SJSA1 (cell line): ENCODE results near the gene BACH2. TPM values are rescaled to one million over a fixed set of nuclear protein-coding genes. Genes with fewer than 3 reads are reported as not detected.
"Not testable (repeated sequence)": the region's sequence is repeated elsewhere in the genome, so short reads cannot be mapped to it uniquely, and the experiment has no call there.

ENCODE experiments used
- DNase-seq, 2 experiments: peaks; one replicate each; pipeline ENCODE4 v3.0.0-alpha.2; 2015 to 2020; ENCODE audit warnings: low spot score in 2 of 2, low read depth in 1 of 2
- H3K27ac ChIP-seq: fragments of 250-450 bp; sonication (Bioruptor Pico); 2 replicates; pipeline ENCODE4 v1.5.1; 2020; ENCODE audit warnings: mild to moderate bottlenecking, moderate library complexity
- H3K27me3 ChIP-seq: fragments of 250-450 bp; sonication (Bioruptor Pico); replicated peaks from 2 replicates; pipeline ENCODE4 v1.5.1; 2020; ENCODE audit warnings: mild to moderate bottlenecking, moderate library complexity
- H3K36me3 ChIP-seq: fragments of 250-450 bp; sonication (Bioruptor Pico); 2 replicates; pipeline ENCODE4 v1.5.1; 2020; ENCODE audit warnings: mild to moderate bottlenecking
- H3K4me1 ChIP-seq: fragments of 250-450 bp; sonication (Bioruptor Pico); replicated peaks from 2 replicates; pipeline ENCODE4 v1.6.1; 2021; ENCODE audit warnings: mild to moderate bottlenecking
- H3K4me3 ChIP-seq: fragments of 250-450 bp; sonication (Bioruptor Pico); 2 replicates; pipeline ENCODE4 v1.5.1; 2020; ENCODE audit warnings: mild to moderate bottlenecking
- H3K9me3 ChIP-seq: fragments of 250-450 bp; sonication (Bioruptor Pico); replicated peaks from 2 replicates; pipeline ENCODE4 v1.5.1; 2020; ENCODE audit warnings: mild to moderate bottlenecking
- total RNA-seq: library from RNA; depleted of rRNA; stranded (reverse); fragments of >200 nt; shearing (Covaris generic); gene quantifications from 2 replicates; pipeline ENCODE4 v1.2.3, GENCODE V29; 2014

BACH2 gene
- total RNA-seq, 1 experiment from 2014 or later = 1.3 TPM

DNA sequence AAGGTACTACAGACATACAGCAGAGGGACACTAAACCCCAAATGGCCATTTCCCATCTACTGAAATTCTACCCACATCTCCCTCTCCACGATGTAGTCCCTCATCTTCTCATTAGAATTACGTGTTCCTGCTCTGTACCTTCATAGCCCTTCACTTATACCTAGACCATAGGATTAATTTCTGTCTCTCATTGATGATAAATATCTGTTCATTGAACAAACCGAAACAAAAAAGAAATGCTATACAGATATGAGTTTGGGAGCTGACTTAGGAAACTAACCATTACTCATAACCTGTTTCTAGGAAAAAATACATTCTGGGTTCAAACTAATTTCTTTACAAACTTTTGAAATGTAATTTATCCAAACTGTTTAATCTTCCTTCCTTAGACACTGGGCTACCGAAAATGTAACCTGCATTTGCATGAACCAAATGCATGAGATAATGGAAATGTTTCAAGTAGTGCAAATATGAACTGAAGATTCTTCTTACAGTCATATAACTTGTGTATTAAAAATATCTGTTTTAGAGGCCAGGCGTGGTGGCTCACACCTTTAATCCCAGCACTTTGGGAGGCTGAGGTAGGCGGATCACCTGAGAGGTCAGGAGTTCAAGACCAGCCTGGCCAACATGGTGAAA, 317.0 kb downstream of the BACH2 start:
- Histone ChIP-seq H3K4me1 (peaks cover 37% of the 10 kb centered on the region), H3K4me3 (no peak overlapping the region), H3K27ac (no peak overlapping the region)

DNA sequence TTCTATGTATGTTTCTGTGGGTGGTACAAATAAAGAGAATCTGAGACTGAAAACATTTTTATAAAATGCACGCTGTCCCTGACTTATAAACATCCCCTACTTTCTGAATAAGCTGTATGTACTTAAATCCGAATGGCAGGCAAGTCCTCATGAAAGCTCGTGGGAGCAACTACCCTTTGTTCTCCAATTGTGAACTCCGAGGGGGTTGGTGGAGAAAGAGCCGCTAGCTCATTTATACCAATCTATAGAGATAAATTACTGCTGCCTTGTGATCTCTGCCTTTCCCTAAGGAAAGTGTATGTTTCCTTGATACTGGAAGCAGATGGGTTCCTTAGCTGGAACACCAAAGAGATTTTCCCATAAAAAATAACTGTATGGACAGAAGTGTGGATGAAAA, 317.9 kb downstream of the BACH2 start:
- Histone ChIP-seq H3K36me3 (no peaks in the 10 kb centered on the region), H3K27ac (no peak overlapping the region), H3K27me3 (no peaks in the 10 kb centered on the region), H3K9me3 (no peaks in the 10 kb centered on the region), H3K4me3 (no peak overlapping the region), H3K4me1 (peaks cover 29% of the 10 kb centered on the region)
- no peak for DNase-seq

More for the DNA sequence above, 317.0 kb downstream of the BACH2 start:
- no peaks in the 10 kb centered on the region for H3K36me3 ChIP-seq
- H3K9me3 ChIP-seq = no peaks in the 10 kb centered on the region
- DNase-seq = no peak
- H3K27me3 ChIP-seq = no peaks in the 10 kb centered on the region

GRCh38 chr6:89977808-89978748, 318.6 kb downstream of the BACH2 start:
- DNase-seq = no peak
- Histone ChIP-seq H3K9me3 (no peaks in the 10 kb centered on the region), H3K27me3 (no peaks in the 10 kb centered on the region), H3K36me3 (no peaks in the 10 kb centered on the region), H3K4me1 (peaks cover 29% of the 10 kb centered on the region), H3K4me3 (no peak overlapping the region), H3K27ac (no peak overlapping the region)

- Histone ChIP-seq H3K4me1 (peaks cover 29% of the 10 kb centered on the region), H3K27me3 (no peaks in the 10 kb centered on the region), H3K36me3 (no peaks in the 10 kb centered on the region), H3K9me3 (no peaks in the 10 kb centered on the region), H3K27ac (no peak overlapping the region), H3K4me3 (no peak overlapping the region)
- DNase-seq = no peak
Observed at GRCh38 chr6:89976694-89977020, 320.0 kb downstream of the BACH2 start.

DNA sequence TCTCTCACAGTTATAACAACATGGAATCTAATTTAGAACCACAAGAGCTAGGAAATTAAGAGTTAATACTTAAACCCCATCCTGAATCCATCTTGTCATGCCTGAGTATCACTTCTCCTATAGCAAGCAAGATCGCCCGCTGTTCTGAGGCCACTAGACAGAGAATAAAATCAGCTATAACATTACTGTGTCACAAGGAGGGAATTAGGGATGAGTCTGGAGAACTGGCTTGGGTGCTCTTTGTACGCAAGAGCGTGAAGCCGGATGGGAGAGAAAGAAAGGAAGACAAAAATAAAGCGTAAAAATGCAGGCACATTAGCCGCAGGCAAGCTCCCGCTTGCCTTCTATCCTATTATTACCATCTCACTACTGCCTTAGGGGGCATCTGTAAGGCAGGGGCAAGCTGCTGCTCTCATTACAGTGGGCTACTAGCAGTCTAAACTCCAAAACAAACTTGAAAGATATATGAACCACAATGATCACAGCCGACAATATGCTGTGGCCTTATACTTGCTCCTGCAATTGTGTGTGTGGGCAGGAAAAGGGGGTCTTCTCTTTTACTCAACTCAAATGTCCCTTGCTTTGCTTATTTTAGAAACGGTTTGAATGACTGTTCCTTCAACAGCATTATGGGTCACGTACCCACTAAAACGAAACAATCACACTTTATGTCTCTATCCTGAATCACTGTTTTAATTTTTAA, 320.5 kb downstream of the BACH2 start:
- no peaks in the 10 kb centered on the region for H3K9me3 ChIP-seq
- 0 out of 2 replicates have a peak overlapping the region, but pooled peaks have one; percentile 2 for H3K4me3 ChIP-seq
- no peak overlapping the region for H3K27ac ChIP-seq
- peak in 1 of 2 experiments; percentile 40 for DNase-seq
- no peaks in the 10 kb centered on the region for H3K36me3 ChIP-seq
- H3K27me3 ChIP-seq = no peaks in the 10 kb centered on the region
- H3K4me1 ChIP-seq = peaks cover 29% of the 10 kb centered on the region

DNA sequence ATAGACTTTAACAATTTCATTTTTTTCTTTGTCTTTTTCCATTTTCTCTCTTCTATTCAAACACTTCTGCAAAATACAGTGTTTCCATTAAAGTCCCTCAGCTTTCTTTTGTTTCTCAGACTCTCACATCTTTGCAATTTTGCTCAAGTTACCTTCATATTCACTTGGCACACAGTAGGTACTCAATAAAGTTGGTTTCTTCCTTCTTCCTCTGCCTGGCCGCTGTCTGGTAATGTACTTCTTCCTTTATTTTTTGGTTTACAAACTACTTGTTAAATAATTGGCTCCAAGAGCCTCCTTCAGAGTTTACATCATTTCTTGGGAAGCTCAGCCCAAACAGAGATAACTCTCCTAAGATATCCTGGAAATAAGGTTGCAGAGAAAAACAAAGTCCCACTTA, 321.3 kb downstream of the BACH2 start:
- Histone ChIP-seq H3K4me3 (no peak overlapping the region), H3K4me1 (peaks cover 35% of the 10 kb centered on the region), H3K36me3 (no peaks in the 10 kb centered on the region), H3K9me3 (no peaks in the 10 kb centered on the region), H3K27me3 (no peaks in the 10 kb centered on the region), H3K27ac (no peak overlapping the region)
- no peak for DNase-seq

GRCh38 chr6:89974834-89975233, 321.8 kb downstream of the BACH2 start:
- DNase-seq = no peak
- Histone ChIP-seq H3K36me3 (no peaks in the 10 kb centered on the region), H3K4me1 (peaks cover 35% of the 10 kb centered on the region), H3K27me3 (no peaks in the 10 kb centered on the region), H3K27ac (no peak overlapping the region), H3K4me3 (no peak overlapping the region), H3K9me3 (no peaks in the 10 kb centered on the region)

- DNase-seq = no peak
- no peaks in the 10 kb centered on the region for H3K9me3 ChIP-seq
Observed at GRCh38 chr6:89972025-89972381, 324.6 kb downstream of the BACH2 start.

DNA sequence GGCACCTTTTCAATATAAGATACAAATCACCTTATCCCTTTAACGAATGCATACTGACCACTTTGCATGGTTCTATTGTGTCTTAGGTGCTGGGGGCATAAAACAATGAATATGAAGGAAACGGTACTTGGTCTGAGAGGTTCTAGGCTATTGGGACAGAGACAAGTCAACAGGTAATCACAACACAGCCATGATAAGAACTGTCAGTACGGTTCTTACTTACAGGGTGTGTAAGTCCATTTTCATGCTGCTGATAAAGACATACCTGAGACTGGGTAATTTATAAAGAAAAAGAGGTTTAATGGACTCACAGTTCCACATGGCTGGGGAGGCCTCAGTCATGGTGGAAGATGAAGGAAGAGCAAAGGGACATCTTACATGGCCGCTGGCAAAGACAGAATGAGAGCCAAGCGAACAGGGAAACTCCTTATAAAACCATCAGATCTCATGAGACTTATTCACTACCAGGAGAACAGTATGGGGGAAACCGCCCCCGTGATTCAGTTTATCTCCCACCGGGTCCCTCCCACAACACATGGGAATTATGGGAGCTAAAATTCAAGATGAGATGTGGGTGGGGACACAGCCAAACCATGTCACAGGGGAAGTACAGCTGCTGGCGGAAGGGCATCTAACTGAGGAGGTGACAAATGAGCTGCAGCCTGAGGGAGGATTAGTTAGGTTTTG, 325.2 kb downstream of the BACH2 start:
- peaks cover 21% of the 10 kb centered on the region for H3K4me1 ChIP-seq
- not testable (repeated sequence) for H3K9me3 ChIP-seq, H3K27me3 ChIP-seq, H3K36me3 ChIP-seq, H3K4me3 ChIP-seq, DNase-seq, H3K27ac ChIP-seq

More at GRCh38 chr6:89972025-89972381, 324.6 kb downstream of the BACH2 start:
- no peak overlapping the region for H3K4me3 ChIP-seq
- H3K27me3 ChIP-seq = no peaks in the 10 kb centered on the region
- peaks cover 24% of the 10 kb centered on the region for H3K4me1 ChIP-seq
- no peak overlapping the region for H3K27ac ChIP-seq
- no peaks in the 10 kb centered on the region for H3K36me3 ChIP-seq

DNA sequence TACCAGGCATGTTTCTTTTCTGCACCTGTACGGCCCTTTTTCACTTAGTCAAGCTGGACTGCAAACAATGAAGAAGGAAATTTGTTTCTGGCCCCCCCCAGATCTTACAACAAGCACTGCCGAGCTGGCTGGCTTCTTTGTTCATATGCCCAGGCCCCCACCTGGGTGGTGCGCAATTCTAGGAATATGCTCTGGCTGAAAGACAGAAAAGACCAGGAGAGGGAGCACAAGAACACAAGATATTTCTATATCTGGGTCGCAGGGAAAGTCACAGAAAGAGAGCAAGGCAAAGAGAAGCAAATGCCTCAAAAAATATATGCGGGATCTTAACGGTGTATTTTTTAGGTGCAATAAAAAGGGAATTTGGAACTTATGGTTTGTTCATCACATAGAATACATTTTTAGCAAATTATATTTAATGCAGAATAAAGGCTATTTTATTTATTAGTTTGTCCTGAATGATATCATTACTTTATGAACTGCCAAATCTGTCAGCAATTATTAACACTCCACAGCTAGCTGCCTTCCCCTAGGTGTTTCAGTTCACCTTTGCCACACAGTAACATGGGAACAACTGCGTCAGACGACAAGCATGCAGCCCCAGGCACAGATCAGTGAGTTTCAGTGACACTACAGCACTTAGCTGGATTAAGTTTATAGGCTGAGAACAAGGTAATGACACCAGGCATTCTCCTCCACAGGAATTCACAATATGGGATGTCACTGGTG, 325.9 kb downstream of the BACH2 start:
- Histone ChIP-seq H3K4me1 (peaks cover 14% of the 10 kb centered on the region), H3K27me3 (no peaks in the 10 kb centered on the region), H3K36me3 (no peaks in the 10 kb centered on the region), H3K27ac (no peak overlapping the region), H3K4me3 (no peak overlapping the region), H3K9me3 (no peaks in the 10 kb centered on the region)
- DNase-seq = peak; percentile 66 to 74

- no peak for DNase-seq
- no peaks in the 10 kb centered on the region for H3K9me3 ChIP-seq
- H3K27ac ChIP-seq = no peak overlapping the region
- H3K27me3 ChIP-seq = no peaks in the 10 kb centered on the region
- H3K4me3 ChIP-seq = no peak overlapping the region
- peaks cover 10% of the 10 kb centered on the region for H3K4me1 ChIP-seq
- H3K36me3 ChIP-seq = no peaks in the 10 kb centered on the region
Observed at GRCh38 chr6:89970072-89970471, 326.6 kb downstream of the BACH2 start.

DNA sequence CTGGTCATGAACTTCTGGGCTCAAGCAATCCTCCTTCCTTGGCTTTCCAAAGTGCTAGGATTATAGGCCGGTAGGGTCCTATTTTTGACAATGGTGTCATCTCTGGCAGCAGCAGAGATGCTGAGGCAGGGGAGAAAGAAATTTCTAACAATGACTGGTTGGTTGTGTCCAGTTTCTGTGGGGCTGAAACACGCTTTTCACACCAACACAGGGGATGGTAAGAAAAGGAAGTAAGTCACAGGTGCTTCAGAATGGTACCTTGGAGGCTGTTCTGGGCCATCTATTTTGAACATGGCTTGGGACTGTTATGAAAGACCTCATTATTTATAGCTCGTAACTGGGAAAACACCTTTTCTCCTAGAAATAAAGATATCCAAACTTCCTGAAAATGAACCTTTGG, 329.7 kb downstream of the BACH2 start:
- H3K27me3 ChIP-seq = no peaks in the 10 kb centered on the region
- no peak overlapping the region for H3K27ac ChIP-seq
- H3K4me1 ChIP-seq = peaks cover 10% of the 10 kb centered on the region
- H3K9me3 ChIP-seq = no peaks in the 10 kb centered on the region
- H3K36me3 ChIP-seq = no peaks in the 10 kb centered on the region
- DNase-seq = no peak
- no peak overlapping the region for H3K4me3 ChIP-seq

DNA sequence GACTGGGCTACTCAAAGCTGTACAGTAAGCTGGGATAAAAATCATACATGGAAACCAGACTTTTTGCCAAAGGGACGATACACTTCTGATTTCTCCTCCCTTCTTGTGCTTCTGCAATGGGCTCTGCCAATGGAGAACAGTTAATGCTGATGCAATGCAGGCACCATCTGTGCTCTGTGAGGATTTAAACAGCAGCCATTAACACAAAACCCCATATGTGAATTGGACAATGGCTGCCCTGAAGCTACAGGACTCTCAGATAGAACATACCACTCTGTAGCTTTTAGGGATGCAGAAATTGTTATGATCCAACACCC, 330.5 kb downstream of the BACH2 start:
- H3K4me1 ChIP-seq = peaks cover 10% of the 10 kb centered on the region
- H3K27me3 ChIP-seq = no peaks in the 10 kb centered on the region
- no peak for DNase-seq
- no peaks in the 10 kb centered on the region for H3K9me3 ChIP-seq
- no peaks in the 10 kb centered on the region for H3K36me3 ChIP-seq
- no peak overlapping the region for H3K27ac ChIP-seq
- no peak overlapping the region for H3K4me3 ChIP-seq
